GM23338 (cell line): ENCODE measurements around the gene FAM53B. TPM values are rescaled to one million over a fixed set of nuclear protein-coding genes. Genes with fewer than 3 reads are reported as not detected.

Experiments
- ATAC-seq: fragments of 200-7000 bp; cut with Tn5 transposase; 3 replicates; pipeline ENCODE4 v1.9.1; 2020
- DNase-seq: peaks from one replicate; pipeline ENCODE4 v3.0.0-alpha.2; 2015; ENCODE audit warnings: low spot score
- H2AFZ ChIP-seq: fragments of 200-600 bp; sonication (generic); 2 replicates; pipeline ENCODE4 v1.8.0; 2016; ENCODE audit warnings: antibody characterized with exemption, mild to moderate bottlenecking, moderate library complexity
- H3F3A ChIP-seq: fragments of 200-600 bp; sonication (generic); replicated peaks from 2 replicates; pipeline ENCODE4 v1.8.0; 2017; ENCODE audit warnings: antibody characterized with exemption, mixed run types, low read depth
- H3K27ac ChIP-seq: fragments of 200-600 bp; sonication (generic); 2 replicates; pipeline ENCODE4 v1.6.1; 2016; ENCODE audit warnings: low read depth
- H3K27me3 ChIP-seq: fragments of 200-600 bp; sonication (generic); 2 replicates; pipeline ENCODE4 v1.8.0; 2016; ENCODE audit warnings: mild to moderate bottlenecking, mixed run types, moderate library complexity; ENCODE audit not compliant: insufficient read depth
- H3K36me3 ChIP-seq: fragments of 200-600 bp; sonication (generic); 2 replicates; pipeline ENCODE4 v1.8.0; 2016; ENCODE audit warnings: mild to moderate bottlenecking; ENCODE audit not compliant: insufficient read depth
- H3K4me1 ChIP-seq: fragments of 200-600 bp; sonication (generic); 2 replicates; pipeline ENCODE4 v1.8.0; 2016; ENCODE audit warnings: mild to moderate bottlenecking, moderate library complexity; ENCODE audit not compliant: insufficient read depth
- H3K4me2 ChIP-seq: fragments of 200-600 bp; sonication (generic); 2 replicates; pipeline ENCODE4 v1.7.1; 2017; ENCODE audit warnings: mixed run types
- H3K4me3 ChIP-seq: fragments of 200-600 bp; sonication (generic); 2 replicates; pipeline ENCODE4 v1.6.1; 2016; ENCODE audit warnings: mixed run types
- H3K79me2 ChIP-seq: fragments of 200-600 bp; sonication (generic); replicated peaks from 2 replicates; pipeline ENCODE4 v1.8.0; 2017; ENCODE audit warnings: mild to moderate bottlenecking; ENCODE audit not compliant: insufficient read depth
- H3K9me2 ChIP-seq: fragments of 200-600 bp; sonication (generic); 2 replicates; pipeline ENCODE4 v1.8.0; 2017; ENCODE audit not compliant: insufficient read depth
- H4K20me1 ChIP-seq: fragments of 200-600 bp; sonication (generic); replicated peaks from 2 replicates; pipeline ENCODE4 v1.8.0; 2017; ENCODE audit warnings: mild to moderate bottlenecking; ENCODE audit not compliant: insufficient read depth
- H3K27ac Mint-ChIP-seq: 2 replicates; pipeline ENCODE4 v1.8.0; 2020; ENCODE audit warnings: inconsistent platforms, mild to moderate bottlenecking, moderate library complexity, mixed read lengths
- H3K27me3 Mint-ChIP-seq: 3 replicates; pipeline ENCODE4 v1.8.0; 2022; ENCODE audit warnings: low read depth, mild to moderate bottlenecking, moderate library complexity, mixed read lengths, inconsistent platforms; ENCODE audit not compliant: insufficient read depth, poor library complexity
- H3K36me3 Mint-ChIP-seq: 3 replicates; pipeline ENCODE4 v1.8.0; 2021; ENCODE audit warnings: low read depth, mild to moderate bottlenecking, inconsistent platforms, moderate library complexity, mixed read lengths
- H3K4me1 Mint-ChIP-seq: 3 replicates; pipeline ENCODE4 v1.8.0; 2020; ENCODE audit warnings: mild to moderate bottlenecking, inconsistent platforms, mixed read lengths
- H3K4me3 Mint-ChIP-seq: 3 replicates; pipeline ENCODE4 v1.8.0; 2021; ENCODE audit warnings: moderate library complexity, mild to moderate bottlenecking, inconsistent platforms, mixed read lengths
- H3K9me3 Mint-ChIP-seq: 3 replicates; pipeline ENCODE4 v1.8.0; 2020; ENCODE audit warnings: moderate library complexity, mild to moderate bottlenecking, inconsistent platforms, mixed read lengths
- CREB1 ChIP-seq: fragments of 250-450 bp; sonication (Bioruptor Pico); IDR thresholded peaks from 2 replicates; pipeline ENCODE4 v1.5.0; 2020; ENCODE audit warnings: low read depth, mild to moderate bottlenecking, moderate library complexity
- CTCF ChIP-seq, 2 experiments: fragments of 200-600 bp in 1 of 2; sonication (generic) in 1 of 2; conservative IDR thresholded peaks; 2 replicates each; pipeline versions ENCODE4 v1.5.1 to v1.6.1; 2016 to 2017; ENCODE audit warnings: antibody characterized with exemption in 2 of 2, low read depth in 2 of 2, mild to moderate bottlenecking in 2 of 2, moderate library complexity in 1 of 2
- ETS1 ChIP-seq: IDR thresholded peaks from 2 replicates; pipeline ENCODE4 v1.6.1; 2016; ENCODE audit warnings: antibody characterized with exemption
- EZH2 ChIP-seq: fragments of 200-600 bp; sonication (generic); IDR thresholded peaks from one replicate; pipeline ENCODE4 v1.8.0; 2017; ENCODE audit warnings: antibody characterized with exemption, mild to moderate bottlenecking, low read depth; ENCODE audit not compliant: unreplicated experiment
- JUNB ChIP-seq: IDR thresholded peaks from one replicate; pipeline ENCODE4 v1.6.1; 2016; ENCODE audit warnings: antibody characterized with exemption; ENCODE audit not compliant: unreplicated experiment
- NANOG ChIP-seq: IDR thresholded peaks from 2 replicates; pipeline ENCODE4 v1.6.1; 2016; ENCODE audit warnings: antibody characterized with exemption, borderline replicate concordance
- POLR2AphosphoS5 ChIP-seq: IDR thresholded peaks from 2 replicates; pipeline ENCODE4 v1.6.1; 2016; ENCODE audit warnings: antibody characterized with exemption, low read depth
- REST ChIP-seq: IDR thresholded peaks from one replicate; pipeline ENCODE4 v1.6.1; 2018; ENCODE audit warnings: antibody characterized with exemption; ENCODE audit not compliant: unreplicated experiment
- STAT1 ChIP-seq: IDR thresholded peaks from one replicate; pipeline ENCODE4 v1.6.1; 2016; ENCODE audit warnings: antibody characterized with exemption; ENCODE audit not compliant: unreplicated experiment
- ZNF114 ChIP-seq: fragments of 250-450 bp; sonication (Bioruptor Pico); IDR thresholded peaks from 2 replicates; pipeline ENCODE4 v1.5.0; 2020; ENCODE audit warnings: mild to moderate bottlenecking, moderate library complexity
- ZNF331 ChIP-seq: fragments of 250-450 bp; sonication (Bioruptor Pico); IDR thresholded peaks from 2 replicates; pipeline ENCODE4 v1.5.0; 2020; ENCODE audit warnings: low read depth, mild to moderate bottlenecking, moderate library complexity
- ZNF462 ChIP-seq: fragments of 250-450 bp; sonication (Bioruptor Pico); IDR thresholded peaks from 2 replicates; pipeline ENCODE4 v1.5.0; 2020; ENCODE audit warnings: mild to moderate bottlenecking, moderate library complexity
- polyA plus RNA-seq: library from polyadenylated mRNA; unstranded; fragments of >200 nt; fragmentation: Nextera tagmentation; extraction: Ambion mirVana; gene quantifications from 2 replicates; pipeline ENCODE4 v1.2.1, GENCODE V29; 2016
- total RNA-seq: library from RNA; depleted of rRNA; stranded (reverse); fragments of >200 nt; shearing (Covaris generic); gene quantifications from 2 replicates; pipeline ENCODE4 v1.2.3, GENCODE V29; 2014

Gene FAM53B
- total and polyA plus RNA-seq, 2 experiments from 2014 or later, result 3.0 to 20.3 TPM

GRCh38 chr10:124570646-124571045, 173.5 kb downstream of the FAM53B start:
- ATAC-seq, result no peak
- no peak overlapping the region for H2AFZ ChIP-seq
- no peaks in the 10 kb centered on the region for H3K9me3 Mint-ChIP-seq

More at GRCh38 chr10:124570646-124571045, 173.5 kb downstream of the FAM53B start:
- H4K20me1 ChIP-seq, result no peaks in the 10 kb centered on the region
- DNase-seq, result no peak
- H3K79me2 ChIP-seq, result no peaks in the 10 kb centered on the region
- H3K9me2 ChIP-seq, result no peaks in the 10 kb centered on the region
- Mint-ChIP-seq H3K4me3 (no peak overlapping the region), H3K27ac (no peak overlapping the region), H3K27me3 (peaks cover 6% of the 10 kb centered on the region), H3K4me1 (peaks cover 2% of the 10 kb centered on the region; the same call in 2 of the 3 replicates), H3K36me3 (no peaks in the 10 kb centered on the region)
- H3F3A ChIP-seq, result no peaks in the 10 kb centered on the region
- no peak overlapping the region for H3K4me2 ChIP-seq
- no peaks in the 10 kb centered on the region for H3K27me3 ChIP-seq
- H3K27ac ChIP-seq, result no peak overlapping the region
- H3K36me3 ChIP-seq, result no peaks in the 10 kb centered on the region
- no peak overlapping the region for H3K4me3 ChIP-seq
- TF ChIP-seq ZNF331 (CRISPR knock-in tag), result no peak
- TF ChIP-seq POLR2AphosphoS5, result no peak
- TF ChIP-seq CREB1 (CRISPR knock-in tag), result no peak
- TF ChIP-seq REST, result no peak
- TF ChIP-seq CTCF (conservative IDR thresholded peaks at IDR 0.05; ENCODE audit: low read depth in 2 of 2), result no peak
- no peak for TF ChIP-seq JUNB
- no peak for TF ChIP-seq NANOG
- no peak for TF ChIP-seq EZH2
- no peak for TF ChIP-seq ZNF462 (CRISPR knock-in tag)
- no peak for TF ChIP-seq ETS1
- TF ChIP-seq STAT1, result no peak
- no peak for TF ChIP-seq ZNF114 (CRISPR knock-in tag)
- no peaks in the 10 kb centered on the region for H3K4me1 ChIP-seq
